ENCODE results near the gene DHX15. TPM values are rescaled to one million over a fixed set of nuclear protein-coding genes. Genes with fewer than 3 reads are reported as not detected.

DHX15 gene
- total RNA-seq, 3 donors from 2014 or later: 119 to 207 (median 192) TPM

DNA sequence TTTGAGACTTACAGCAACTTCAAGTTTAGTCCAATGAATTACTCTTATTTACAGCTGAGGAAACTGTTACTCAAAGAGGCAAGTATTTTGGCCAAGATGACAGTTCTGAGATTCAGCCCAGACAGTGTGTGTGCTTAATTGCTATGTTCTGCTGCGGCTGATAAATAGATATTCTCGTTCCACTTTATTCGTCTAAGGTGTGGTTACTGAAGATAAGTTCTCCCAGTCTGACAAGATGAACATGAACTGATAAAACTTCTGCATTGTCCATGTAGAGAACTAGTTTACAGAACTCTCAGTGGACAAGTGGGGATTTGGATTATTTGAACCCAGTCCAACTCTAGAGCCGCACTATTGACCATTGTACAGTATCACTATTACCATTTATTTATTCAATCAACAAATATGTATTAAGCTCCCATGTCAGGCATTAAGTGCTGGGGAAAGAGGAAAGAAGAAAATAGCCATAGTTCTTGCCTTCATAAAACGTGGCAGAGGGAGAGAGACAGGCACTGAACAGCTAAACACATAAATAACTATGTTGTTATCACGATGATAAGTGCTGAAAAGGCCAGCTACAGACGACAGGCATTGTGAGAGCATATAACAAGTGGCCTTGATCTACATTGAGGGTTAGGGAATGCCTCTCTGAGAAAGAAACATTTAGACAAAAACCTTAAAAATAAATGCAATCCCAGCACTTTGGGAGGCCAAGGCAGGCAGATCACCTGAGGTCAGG, 4.0 kb upstream of the DHX15 start:
- intact Hi-C loops (cut with DNase I; ENCODE audit: low total_unique reads): no loop called here
- H3K4me3 ChIP-seq: no peak overlapping the region
- H3K27ac ChIP-seq: no peak overlapping the region
- H3K9me3 ChIP-seq: no peaks in the 10 kb centered on the region
- H3K27me3 ChIP-seq: no peaks in the 10 kb centered on the region
- TF ChIP-seq POLR2A (IDR thresholded peaks at IDR 0.05) (no peak), POLR2AphosphoS5 (IDR thresholded peaks at IDR 0.05) (no peak), CTCF (IDR thresholded peaks at IDR 0.05) (no peak)
- no peaks in the 10 kb centered on the region for H3K4me1 ChIP-seq
- DNase-seq (ENCODE audit: low spot score in 2 of 2): no peak
- no peaks in the 10 kb centered on the region for H3K36me3 ChIP-seq

- H3K27me3 ChIP-seq: no peaks in the 10 kb centered on the region
- intact Hi-C loops (cut with DNase I; ENCODE audit: low total_unique reads): loop anchor here (5.0 kb wide), 1 partner anchor 1429 kb away; no protein-coding TSS in a partner anchor
- peak overlapping the region; percentile 82 to 99 (median 88) for H3K4me3 ChIP-seq
- H3K27ac ChIP-seq: peak overlapping the region; percentile 98 to 99
- H3K36me3 ChIP-seq: no peaks in the 10 kb centered on the region
- no peak for TF ChIP-seq POLR2AphosphoS5 (IDR thresholded peaks at IDR 0.05)
- TF ChIP-seq POLR2A (IDR thresholded peaks at IDR 0.05): no peak
- TF ChIP-seq CTCF (IDR thresholded peaks at IDR 0.05): no peak
- H3K9me3 ChIP-seq: no peaks in the 10 kb centered on the region
- H3K4me1 ChIP-seq: peaks cover 0 to 10% of the 10 kb centered on the region in 2 donors
- peak; percentile 31 to 54 for DNase-seq (ENCODE audit: low spot score in 2 of 2)
Measured at GRCh38 chr4:24583451-24584210, 723 bp downstream of the DHX15 start.

DNA sequence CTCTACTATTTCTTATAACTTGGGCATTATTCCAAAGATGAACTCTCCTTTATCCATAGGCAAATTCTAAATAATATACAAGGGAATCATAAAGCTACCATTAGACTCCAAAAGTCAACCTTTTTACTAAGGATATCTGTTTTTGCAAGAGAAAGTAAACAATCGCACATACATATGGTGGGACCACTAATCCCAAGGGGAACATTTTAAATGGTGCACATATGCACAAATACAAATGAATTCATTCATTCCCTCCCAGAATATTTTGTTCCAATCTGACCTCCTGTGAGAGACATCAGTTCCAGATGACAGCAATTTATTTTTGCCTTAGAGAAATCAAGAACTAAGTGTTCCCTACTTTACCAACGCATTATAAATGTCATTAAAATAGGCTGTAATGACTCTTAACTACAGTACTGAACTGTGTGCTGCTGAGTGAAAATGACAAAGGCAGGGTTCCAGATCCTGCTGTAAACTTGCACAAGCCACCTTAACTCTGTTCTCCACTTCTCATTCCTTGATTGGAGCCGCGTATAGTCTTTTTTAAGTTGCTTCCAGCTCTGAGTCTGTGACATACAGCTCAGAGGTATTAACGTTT, 2.0 kb downstream of the DHX15 start:
- Histone ChIP-seq H3K4me3 (peak overlapping the region; percentile 82 to 99 (median 88)), H3K27me3 (no peaks in the 10 kb centered on the region), H3K4me1 (peaks cover 0 to 10% of the 10 kb centered on the region in 2 donors), H3K27ac (peak overlapping the region in 1 of 2 donors; percentile 16), H3K36me3 (no peaks in the 10 kb centered on the region), H3K9me3 (no peaks in the 10 kb centered on the region)
- DNase-seq (ENCODE audit: low spot score in 2 of 2): no peak
- intact Hi-C loops (cut with DNase I; ENCODE audit: low total_unique reads): loop anchor here (5.0 kb wide), 1 partner anchor 1430 kb away; no protein-coding TSS in a partner anchor
- no peak for TF ChIP-seq CTCF (IDR thresholded peaks at IDR 0.05)

GRCh38 chr4:24578364-24578763, 6.0 kb downstream of the DHX15 start:
- no peaks in the 10 kb centered on the region for H3K9me3 ChIP-seq
- intact Hi-C loops (cut with DNase I; ENCODE audit: low total_unique reads): no loop called here
- H3K4me1 ChIP-seq: peaks cover 0 to 10% of the 10 kb centered on the region in 2 donors
- no peaks in the 10 kb centered on the region for H3K27me3 ChIP-seq
- H3K36me3 ChIP-seq: peaks cover 9% of the 10 kb centered on the region
- no peak for DNase-seq (ENCODE audit: low spot score in 2 of 2)
- H3K27ac ChIP-seq: no peak overlapping the region
- no peak for TF ChIP-seq POLR2A (IDR thresholded peaks at IDR 0.05)
- no peak for TF ChIP-seq POLR2AphosphoS5 (IDR thresholded peaks at IDR 0.05)
- TF ChIP-seq CTCF (IDR thresholded peaks at IDR 0.05): no peak
- no peak overlapping the region for H3K4me3 ChIP-seq

DNA sequence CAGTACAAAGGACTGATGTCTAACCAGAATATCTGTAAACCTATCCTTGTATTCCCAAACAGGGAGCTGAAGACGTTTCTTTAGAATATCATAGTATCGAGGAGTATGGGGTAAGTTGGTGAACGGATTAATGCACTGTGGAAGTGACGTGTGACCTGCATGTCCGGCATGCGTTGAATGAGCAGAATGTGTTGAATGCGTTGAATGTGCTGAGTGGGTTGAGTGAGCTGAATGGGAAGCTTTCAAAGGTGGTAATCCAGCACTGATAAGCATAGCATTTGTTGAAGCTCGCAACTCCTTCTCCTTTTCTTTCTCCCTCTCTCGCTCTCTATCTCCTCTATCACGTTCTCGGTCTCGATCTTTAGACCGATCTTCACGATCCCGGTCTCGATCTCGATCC, 8.1 kb downstream of the DHX15 start:
- intact Hi-C loops (cut with DNase I; ENCODE audit: low total_unique reads): no loop called here

More for the DNA sequence above, 8.1 kb downstream of the DHX15 start:
- Histone ChIP-seq H3K4me1 (no peaks in the 10 kb centered on the region), H3K4me3 (no peak overlapping the region), H3K36me3 (peaks cover 9% of the 10 kb centered on the region), H3K27me3 (no peaks in the 10 kb centered on the region), H3K27ac (no peak overlapping the region), H3K9me3 (no peaks in the 10 kb centered on the region)
- no peak for DNase-seq (ENCODE audit: low spot score in 2 of 2)
- no peak for TF ChIP-seq CTCF (IDR thresholded peaks at IDR 0.05)
- TF ChIP-seq POLR2A (IDR thresholded peaks at IDR 0.05): no peak
- TF ChIP-seq POLR2AphosphoS5 (IDR thresholded peaks at IDR 0.05): no peak
